Measurements from ENCODE around the gene PIK3R4.

- TF ChIP-seq EZH2phosphoT487 (IDR thresholded peaks at IDR 0.05; ENCODE audit: borderline replicate concordance, low read length) (no peak), CTCF (conservative IDR thresholded peaks at IDR 0.05; ENCODE audit: low read depth, low read length) (no peak)
These were observed 48.8 kb upstream of the PIK3R4 start for GRCh38 chr3:130795396-130795795.
